GM23338 (cell line): ENCODE data around the gene HOXB3. TPM values are rescaled to one million over a fixed set of nuclear protein-coding genes. Genes with fewer than 3 reads are reported as not detected.

Source experiments
- ATAC-seq: fragments of 200-7000 bp; cut with Tn5 transposase; 3 replicates; pipeline ENCODE4 v1.9.1; 2020
- DNase-seq: peaks from one replicate; pipeline ENCODE4 v3.0.0-alpha.2; 2015; ENCODE audit warnings: low spot score
- H2AFZ ChIP-seq: fragments of 200-600 bp; sonication (generic); 2 replicates; pipeline ENCODE4 v1.8.0; 2016; ENCODE audit warnings: antibody characterized with exemption, mild to moderate bottlenecking, moderate library complexity
- H3F3A ChIP-seq: fragments of 200-600 bp; sonication (generic); replicated peaks from 2 replicates; pipeline ENCODE4 v1.8.0; 2017; ENCODE audit warnings: antibody characterized with exemption, mixed run types, low read depth
- H3K27ac ChIP-seq: fragments of 200-600 bp; sonication (generic); 2 replicates; pipeline ENCODE4 v1.6.1; 2016; ENCODE audit warnings: low read depth
- H3K27me3 ChIP-seq: fragments of 200-600 bp; sonication (generic); 2 replicates; pipeline ENCODE4 v1.8.0; 2016; ENCODE audit warnings: mild to moderate bottlenecking, mixed run types, moderate library complexity; ENCODE audit not compliant: insufficient read depth
- H3K36me3 ChIP-seq: fragments of 200-600 bp; sonication (generic); 2 replicates; pipeline ENCODE4 v1.8.0; 2016; ENCODE audit warnings: mild to moderate bottlenecking; ENCODE audit not compliant: insufficient read depth
- H3K4me1 ChIP-seq: fragments of 200-600 bp; sonication (generic); 2 replicates; pipeline ENCODE4 v1.8.0; 2016; ENCODE audit warnings: mild to moderate bottlenecking, moderate library complexity; ENCODE audit not compliant: insufficient read depth
- H3K4me2 ChIP-seq: fragments of 200-600 bp; sonication (generic); 2 replicates; pipeline ENCODE4 v1.7.1; 2017; ENCODE audit warnings: mixed run types
- H3K4me3 ChIP-seq: fragments of 200-600 bp; sonication (generic); 2 replicates; pipeline ENCODE4 v1.6.1; 2016; ENCODE audit warnings: mixed run types
- H3K79me2 ChIP-seq: fragments of 200-600 bp; sonication (generic); replicated peaks from 2 replicates; pipeline ENCODE4 v1.8.0; 2017; ENCODE audit warnings: mild to moderate bottlenecking; ENCODE audit not compliant: insufficient read depth
- H3K9me2 ChIP-seq: fragments of 200-600 bp; sonication (generic); 2 replicates; pipeline ENCODE4 v1.8.0; 2017; ENCODE audit not compliant: insufficient read depth
- H4K20me1 ChIP-seq: fragments of 200-600 bp; sonication (generic); replicated peaks from 2 replicates; pipeline ENCODE4 v1.8.0; 2017; ENCODE audit warnings: mild to moderate bottlenecking; ENCODE audit not compliant: insufficient read depth
- H3K27ac Mint-ChIP-seq: 2 replicates; pipeline ENCODE4 v1.8.0; 2020; ENCODE audit warnings: inconsistent platforms, mild to moderate bottlenecking, moderate library complexity, mixed read lengths
- H3K27me3 Mint-ChIP-seq: 3 replicates; pipeline ENCODE4 v1.8.0; 2022; ENCODE audit warnings: low read depth, mild to moderate bottlenecking, moderate library complexity, mixed read lengths, inconsistent platforms; ENCODE audit not compliant: insufficient read depth, poor library complexity
- H3K36me3 Mint-ChIP-seq: 3 replicates; pipeline ENCODE4 v1.8.0; 2021; ENCODE audit warnings: low read depth, mild to moderate bottlenecking, inconsistent platforms, moderate library complexity, mixed read lengths
- H3K4me1 Mint-ChIP-seq: 3 replicates; pipeline ENCODE4 v1.8.0; 2020; ENCODE audit warnings: mild to moderate bottlenecking, inconsistent platforms, mixed read lengths
- H3K4me3 Mint-ChIP-seq: 3 replicates; pipeline ENCODE4 v1.8.0; 2021; ENCODE audit warnings: moderate library complexity, mild to moderate bottlenecking, inconsistent platforms, mixed read lengths
- H3K9me3 Mint-ChIP-seq: 3 replicates; pipeline ENCODE4 v1.8.0; 2020; ENCODE audit warnings: moderate library complexity, mild to moderate bottlenecking, inconsistent platforms, mixed read lengths
- CREB1 ChIP-seq: fragments of 250-450 bp; sonication (Bioruptor Pico); IDR thresholded peaks from 2 replicates; pipeline ENCODE4 v1.5.0; 2020; ENCODE audit warnings: low read depth, mild to moderate bottlenecking, moderate library complexity
- CTCF ChIP-seq, 2 experiments: fragments of 200-600 bp in 1 of 2; sonication (generic) in 1 of 2; conservative IDR thresholded peaks; 2 replicates each; pipeline versions ENCODE4 v1.5.1 to v1.6.1; 2016 to 2017; ENCODE audit warnings: antibody characterized with exemption in 2 of 2, low read depth in 2 of 2, mild to moderate bottlenecking in 2 of 2, moderate library complexity in 1 of 2
- EZH2 ChIP-seq: fragments of 200-600 bp; sonication (generic); IDR thresholded peaks from one replicate; pipeline ENCODE4 v1.8.0; 2017; ENCODE audit warnings: antibody characterized with exemption, mild to moderate bottlenecking, low read depth; ENCODE audit not compliant: unreplicated experiment
- EZH2phosphoT487 ChIP-seq: fragments of 200-600 bp; sonication (generic); IDR thresholded peaks from one replicate; pipeline ENCODE4 v1.8.1; 2018; ENCODE audit warnings: antibody characterized with exemption; ENCODE audit not compliant: unreplicated experiment
- JUNB ChIP-seq: IDR thresholded peaks from one replicate; pipeline ENCODE4 v1.6.1; 2016; ENCODE audit warnings: antibody characterized with exemption; ENCODE audit not compliant: unreplicated experiment
- NANOG ChIP-seq: IDR thresholded peaks from 2 replicates; pipeline ENCODE4 v1.6.1; 2016; ENCODE audit warnings: antibody characterized with exemption, borderline replicate concordance
- STAT1 ChIP-seq: IDR thresholded peaks from one replicate; pipeline ENCODE4 v1.6.1; 2016; ENCODE audit warnings: antibody characterized with exemption; ENCODE audit not compliant: unreplicated experiment
- ZNF114 ChIP-seq: fragments of 250-450 bp; sonication (Bioruptor Pico); IDR thresholded peaks from 2 replicates; pipeline ENCODE4 v1.5.0; 2020; ENCODE audit warnings: mild to moderate bottlenecking, moderate library complexity
- ZNF331 ChIP-seq: fragments of 250-450 bp; sonication (Bioruptor Pico); IDR thresholded peaks from 2 replicates; pipeline ENCODE4 v1.5.0; 2020; ENCODE audit warnings: low read depth, mild to moderate bottlenecking, moderate library complexity
- ZNF462 ChIP-seq: fragments of 250-450 bp; sonication (Bioruptor Pico); IDR thresholded peaks from 2 replicates; pipeline ENCODE4 v1.5.0; 2020; ENCODE audit warnings: mild to moderate bottlenecking, moderate library complexity
- polyA plus RNA-seq: library from polyadenylated mRNA; unstranded; fragments of >200 nt; fragmentation: Nextera tagmentation; extraction: Ambion mirVana; gene quantifications from 2 replicates; pipeline ENCODE4 v1.2.1, GENCODE V29; 2016
- total RNA-seq: library from RNA; depleted of rRNA; stranded (reverse); fragments of >200 nt; shearing (Covaris generic); gene quantifications from 2 replicates; pipeline ENCODE4 v1.2.3, GENCODE V29; 2014

HOXB3 gene
- total and polyA plus RNA-seq, 2 experiments from 2014 or later: 0.17 TPM; not detected in 1

DNA sequence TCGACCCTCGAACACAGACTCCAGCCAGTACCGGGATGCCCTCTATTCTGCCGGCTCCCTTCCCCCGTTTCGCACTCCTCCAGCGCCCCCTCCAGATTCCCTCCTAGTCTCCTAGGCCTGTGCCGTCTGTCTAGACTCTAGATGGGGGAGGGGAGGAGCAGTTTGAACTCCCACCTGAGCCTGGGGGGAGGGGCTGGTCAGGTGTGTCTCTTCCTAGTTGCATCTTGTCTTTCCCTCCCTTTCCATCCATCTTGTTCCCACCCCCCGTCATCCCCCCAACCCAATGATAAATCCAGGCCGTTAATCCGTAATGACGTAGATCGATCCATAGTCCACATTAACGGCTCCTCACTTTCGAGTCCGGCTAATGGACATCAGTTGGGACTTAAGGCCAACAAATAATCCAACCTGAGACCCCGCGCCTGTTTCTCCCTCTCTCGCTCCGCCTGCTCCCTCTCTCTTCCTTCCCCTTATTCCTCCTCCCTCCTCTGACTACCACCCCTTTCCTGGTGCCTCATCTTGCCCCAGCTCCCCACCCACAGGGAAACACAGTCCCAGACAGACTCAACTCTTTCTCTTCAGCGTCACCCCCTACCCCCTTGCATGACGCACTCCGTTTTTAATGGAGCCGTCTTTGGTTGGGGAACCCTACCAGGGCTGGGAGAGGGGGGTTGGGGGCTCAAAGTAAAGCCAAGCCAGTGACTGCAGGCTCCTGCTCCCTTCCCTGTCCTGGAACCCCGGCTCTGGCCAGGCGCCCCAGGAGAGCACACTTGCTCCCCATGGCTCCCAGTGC, 6.9 kb upstream of the HOXB3 start:
- Histone ChIP-seq H4K20me1 (peaks cover 52% of the 10 kb centered on the region), H2AFZ (no peak overlapping the region), H3K27ac (no peak overlapping the region), H3K4me2 (peak overlapping the region; percentile 73), H3F3A (peaks cover 58% of the 10 kb centered on the region), H3K9me2 (no peaks in the 10 kb centered on the region), H3K27me3 (peaks cover 100% of the 10 kb centered on the region), H3K36me3 (no peaks in the 10 kb centered on the region), H3K4me1 (peaks cover 53% of the 10 kb centered on the region), H3K4me3 (peak overlapping the region; percentile 41; the same call in 1 of the 2 replicates), H3K79me2 (no peaks in the 10 kb centered on the region)
- H3K9me3 Mint-ChIP-seq: no peaks in the 10 kb centered on the region; the same call in 2 of the 3 replicates
- H3K27me3 Mint-ChIP-seq: peaks cover 100% of the 10 kb centered on the region
- peak overlapping the region; percentile 52; the same call in 1 of the 3 replicates for H3K4me3 Mint-ChIP-seq
- DNase-seq: peak; percentile 81
- ATAC-seq: peak; percentile 2; the same call in 2 of the 3 replicates
- peaks cover 33% of the 10 kb centered on the region for H3K4me1 Mint-ChIP-seq
- TF ChIP-seq ZNF462 (no peak), CREB1 (CRISPR knock-in tag) (no peak), EZH2phosphoT487 (no peak), EZH2 (peak; percentile 79), NANOG (no peak), STAT1 (no peak), JUNB (no peak), ZNF114 (CRISPR knock-in tag) (no peak), ZNF331 (CRISPR knock-in tag) (no peak), CTCF (conservative IDR thresholded peaks at IDR 0.05; ENCODE audit: low read depth in 2 of 2) (peak in 1 of 2 experiments; percentile 37; a peak in 2 of 4 replicates)
- peaks cover 3% of the 10 kb centered on the region; the same call in 1 of the 3 replicates for H3K36me3 Mint-ChIP-seq
- H3K27ac Mint-ChIP-seq: no peak overlapping the region
